Transverse colon (tissue), 4 donors: ENCODE data around the gene HPSE. TPM values are rescaled to one million over a fixed set of nuclear protein-coding genes. Genes with fewer than 3 reads are reported as not detected.
"Not testable (repeated sequence)": the region's sequence is repeated elsewhere in the genome, so short reads cannot be mapped to it uniquely, and the experiment has no call there.

Experiments used
- DNase-seq: peaks from one replicate; pipeline ENCODE4 v3.0.0-alpha.2; 2019
- H3K27ac ChIP-seq, 4 donors: fragments of 200-600 bp; sonication (generic); 2 replicates each; pipeline ENCODE4 v1.5.1; 2016 to 2018; ENCODE audit warnings: inconsistent platforms in 4 of 4
- H3K27me3 ChIP-seq: fragments of 200-600 bp; sonication (generic); 2 replicates; pipeline ENCODE4 v1.5.1; 2017; ENCODE audit warnings: inconsistent platforms
- H3K36me3 ChIP-seq, 4 donors: fragments of 200-600 bp; sonication (generic); 2 replicates each; pipeline ENCODE4 v1.5.1; 2017 to 2019; ENCODE audit warnings: inconsistent platforms in 4 of 4
- H3K4me1 ChIP-seq, 4 donors: fragments of 200-600 bp; sonication (generic); 2 replicates each; pipeline ENCODE4 v1.5.1; 2017 to 2020; ENCODE audit warnings: inconsistent platforms in 4 of 4
- H3K4me3 ChIP-seq, 4 donors: fragments of 200-600 bp; sonication (generic); 1 replicate in 1 of 4; 2 replicates in 3 of 4; pipeline versions ENCODE4 v1.5.1 to v1.6.1; 2017 to 2019; ENCODE audit warnings: inconsistent platforms in 4 of 4
- H3K9me3 ChIP-seq, 2 donors: fragments of 200-600 bp; sonication (generic); 2 replicates each; pipeline ENCODE4 v1.5.1; 2017 to 2019; ENCODE audit warnings: inconsistent platforms in 2 of 2
- CTCF ChIP-seq, 5 experiments: fragments of 200-600 bp in 3 of 5; fragments of 450-650 bp in 2 of 5; sonication (generic) in 3 of 5; IDR thresholded peaks; 1 replicate in 2 of 5; 2 replicates in 3 of 5; pipeline ENCODE4 v1.5.1; 2016 to 2017; ENCODE audit warnings: antibody characterized with exemption in 5 of 5, inconsistent platforms in 3 of 5, mild to moderate bottlenecking in 2 of 5, moderate library complexity in 1 of 5
- EP300 ChIP-seq: sonication (generic); formaldehyde crosslinking; IDR thresholded peaks from one replicate; pipeline ENCODE4 v1.6.1; 2017; ENCODE audit warnings: antibody characterized with exemption, low read depth
- POLR2A ChIP-seq: fragments of 450-650 bp; IDR thresholded peaks from one replicate; pipeline ENCODE4 v1.6.1; 2016; ENCODE audit warnings: antibody characterized with exemption, mild to moderate bottlenecking, moderate library complexity
- POLR2AphosphoS5 ChIP-seq, 3 donors: sonication (generic); formaldehyde crosslinking; IDR thresholded peaks; one replicate each; pipeline ENCODE4 v1.6.1; 2016; ENCODE audit warnings: antibody characterized with exemption in 3 of 3
- WGBS, 2 donors: methylation state at CpG; one replicate each; pipeline ENCODE4 v1.1.5; 2018; ENCODE audit warnings: low coverage in 1 of 2; 5-methylcytosine and 5-hydroxymethylcytosine counted together
- in situ Hi-C, 4 donors: fragments of 200-750 bp; cut with MboI; loops; one replicate each; pipeline versions ENCODE4 v1.15.0 to v1.15.1; 2017; ENCODE audit warnings: low sequenced_read_pairs in 3 of 4, low pct_ligation_motif_present in 1 of 4, low pct_unique_long_range_greater_than_20kb in 1 of 4
- intact Hi-C: fragments of 100-400 bp; cut with DNase I; formaldehyde crosslinking; loops from one replicate; pipeline ENCODE4 v1.15.1; 2023; ENCODE audit warnings: low total_unique reads
- total RNA-seq, 4 donors: library from RNA; depleted of rRNA; stranded (reverse); fragments of >200 nt; gene quantifications; one replicate each; pipeline ENCODE4 v1.1.0, GENCODE V29; 2016

HPSE gene
- total RNA-seq, 4 donors from 2014 or later, result 0.75 to 5.4 (median 4.3) TPM

- WGBS, 2 donors, result 81 to 90% methylated on average over 4 to 8 of the region's 8 CpGs
- H3K9me3 ChIP-seq, result no peaks in the 10 kb centered on the region
- no peaks in the 10 kb centered on the region for H3K4me1 ChIP-seq
- no peaks in the 10 kb centered on the region for H3K27me3 ChIP-seq
- in situ Hi-C loops, result no loop called here
- no peaks in the 10 kb centered on the region for H3K36me3 ChIP-seq
- no peak for TF ChIP-seq EP300
- no peak for DNase-seq
- intact Hi-C loops, result no loop called here
- no peak overlapping the region for H3K4me3 ChIP-seq
- no peak overlapping the region for H3K27ac ChIP-seq
Observed at GRCh38 chr4:83326546-83326945, 8.1 kb downstream of the HPSE start.

GRCh38 chr4:83325306-83325705 lies 9.3 kb downstream of the HPSE start:
- WGBS, 2 donors, result 78 to 90% methylated on average over 4 of the region's 4 CpGs
- H3K27me3 ChIP-seq, DNase-seq, H3K4me3 ChIP-seq, H3K27ac ChIP-seq, H3K36me3 ChIP-seq, intact Hi-C loops, H3K9me3 ChIP-seq, in situ Hi-C loops, H3K4me1 ChIP-seq: not testable (repeated sequence)

- Histone ChIP-seq H3K9me3 (no peaks in the 10 kb centered on the region), H3K27me3 (no peaks in the 10 kb centered on the region), H3K36me3 (no peaks in the 10 kb centered on the region), H3K4me3 (no peak overlapping the region), H3K27ac (no peak overlapping the region), H3K4me1 (no peaks in the 10 kb centered on the region)
- in situ Hi-C loops, result no loop called here
- intact Hi-C loops, result no loop called here
- no peak for TF ChIP-seq POLR2AphosphoS5 (IDR thresholded peaks at IDR 0.05)
- TF ChIP-seq CTCF (IDR thresholded peaks at IDR 0.05), result no peak
- TF ChIP-seq POLR2A, result no peak
- TF ChIP-seq EP300, result no peak
- no peak for DNase-seq
- WGBS, 2 donors, result 80 to 90% methylated on average over 1 to 3 of the region's 3 CpGs
Observed at GRCh38 chr4:83323136-83323535, 11.5 kb downstream of the HPSE start.

GRCh38 chr4:83320548-83320947 lies 14.1 kb downstream of the HPSE start:
- no peaks in the 10 kb centered on the region for H3K27me3 ChIP-seq
- WGBS, 2 donors, result 72 to 78% methylated on average over 3 to 5 of the region's 5 CpGs
- H3K4me3 ChIP-seq, result no peak overlapping the region
- no peaks in the 10 kb centered on the region for H3K9me3 ChIP-seq
- DNase-seq, result peak; percentile 29
- intact Hi-C loops, result no loop called here
- no peaks in the 10 kb centered on the region for H3K4me1 ChIP-seq
- no peaks in the 10 kb centered on the region for H3K36me3 ChIP-seq
- in situ Hi-C loops, result no loop called here
- no peak overlapping the region for H3K27ac ChIP-seq
- TF ChIP-seq EP300 (no peak), POLR2AphosphoS5 (IDR thresholded peaks at IDR 0.05) (no peak)

GRCh38 chr4:83318666-83319065 lies 16.0 kb downstream of the HPSE start:
- H3K27me3 ChIP-seq, result no peaks in the 10 kb centered on the region
- H3K36me3 ChIP-seq, result no peaks in the 10 kb centered on the region
- WGBS, 2 donors, result 90 to 93% methylated on average over 2 to 3 of the region's 3 CpGs
- DNase-seq, result no peak
- H3K9me3 ChIP-seq, result no peaks in the 10 kb centered on the region
- H3K4me1 ChIP-seq, result no peaks in the 10 kb centered on the region
- H3K27ac ChIP-seq, result no peak overlapping the region
- intact Hi-C loops, result no loop called here
- no peak overlapping the region for H3K4me3 ChIP-seq
- no peak for TF ChIP-seq CTCF (IDR thresholded peaks at IDR 0.05)
- no peak for TF ChIP-seq POLR2AphosphoS5 (IDR thresholded peaks at IDR 0.05)
- TF ChIP-seq POLR2A, result no peak
- TF ChIP-seq EP300, result no peak
- in situ Hi-C loops, result no loop called here

GRCh38 chr4:83317671-83318070 lies 17.0 kb downstream of the HPSE start:
- Histone ChIP-seq H3K4me3 (no peak overlapping the region), H3K27ac (no peak overlapping the region), H3K36me3 (no peaks in the 10 kb centered on the region), H3K4me1 (no peaks in the 10 kb centered on the region), H3K9me3 (no peaks in the 10 kb centered on the region), H3K27me3 (no peaks in the 10 kb centered on the region)
- intact Hi-C loops, result no loop called here
- DNase-seq, result no peak
- 68 to 80% methylated on average over 3 to 4 of the region's 4 CpGs for WGBS, 2 donors
- in situ Hi-C loops, result no loop called here
- TF ChIP-seq POLR2A (no peak), EP300 (no peak), POLR2AphosphoS5 (IDR thresholded peaks at IDR 0.05) (no peak), CTCF (IDR thresholded peaks at IDR 0.05) (no peak)
